Right kidney (tissue), 1 donor: ENCODE results near the gene FGD4.

Source experiments
- DNase-seq: peaks from one replicate; pipeline ENCODE4 v3.0.0-alpha.2; 2016

The FGD4 gene

DNA sequence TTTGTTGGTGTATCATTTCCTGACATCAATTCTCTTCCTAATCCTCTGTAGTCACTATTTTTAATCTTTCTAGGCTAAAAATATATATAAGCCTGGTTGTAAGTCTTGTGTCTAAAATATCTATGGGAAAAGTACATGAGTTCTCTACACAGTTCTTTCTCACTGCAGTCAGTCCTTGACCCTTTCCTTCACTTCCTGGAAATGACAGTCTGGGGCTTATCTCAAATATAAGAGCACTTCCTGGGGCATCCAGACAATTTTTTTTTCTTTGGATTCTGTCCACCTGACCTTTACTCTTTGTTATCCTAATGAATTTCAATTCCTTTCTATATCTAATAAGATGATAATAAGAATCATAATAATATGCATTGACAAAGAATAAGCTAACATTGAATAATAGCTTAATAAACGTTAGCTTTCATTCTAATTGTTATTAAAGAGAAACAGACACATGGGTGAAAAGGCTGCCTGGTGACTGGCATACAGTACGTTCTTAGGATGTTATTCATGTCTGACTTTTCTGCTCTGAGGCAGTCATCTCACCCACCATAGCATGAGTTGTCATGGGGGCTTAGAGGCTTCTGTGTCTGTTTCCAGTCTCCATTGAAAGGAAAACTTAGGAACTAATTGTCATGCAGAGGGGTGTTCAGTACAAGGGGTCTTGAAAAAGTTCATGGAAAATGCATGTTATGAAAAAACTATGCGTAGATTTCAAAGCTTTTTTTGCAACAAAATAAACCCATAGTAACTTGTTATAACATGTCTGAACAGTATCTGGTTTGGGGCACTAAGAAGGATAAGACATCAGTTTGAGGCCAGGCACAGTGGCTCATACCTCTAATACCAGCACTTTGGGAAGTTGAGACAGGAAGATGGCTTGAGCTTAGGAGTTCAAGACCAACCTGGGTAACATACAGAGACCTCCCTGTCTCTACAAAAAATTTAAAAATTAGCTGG lies 213.6 kb downstream of the FGD4 start:
- no peak for DNase-seq

DNA sequence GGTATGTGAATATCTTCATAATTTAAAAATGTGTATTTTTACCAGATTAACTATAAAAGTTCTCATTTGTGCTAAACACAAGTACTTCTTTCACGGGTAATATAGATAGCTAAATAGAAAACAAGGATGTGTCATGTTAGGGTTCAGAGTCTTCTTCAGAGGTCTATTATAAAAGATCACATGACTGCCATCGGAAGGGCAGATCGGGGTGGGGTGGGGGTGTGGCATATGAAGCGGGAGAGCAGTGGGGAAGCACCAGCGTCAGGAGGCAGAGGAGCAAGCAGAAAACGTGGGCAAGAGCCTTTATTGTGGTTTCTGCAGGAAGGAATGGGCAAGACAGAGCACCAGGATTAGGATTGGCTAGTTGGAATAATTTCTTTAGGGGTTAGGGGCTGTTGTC lies 216.1 kb downstream of the FGD4 start:
- DNase-seq = no peak

DNA sequence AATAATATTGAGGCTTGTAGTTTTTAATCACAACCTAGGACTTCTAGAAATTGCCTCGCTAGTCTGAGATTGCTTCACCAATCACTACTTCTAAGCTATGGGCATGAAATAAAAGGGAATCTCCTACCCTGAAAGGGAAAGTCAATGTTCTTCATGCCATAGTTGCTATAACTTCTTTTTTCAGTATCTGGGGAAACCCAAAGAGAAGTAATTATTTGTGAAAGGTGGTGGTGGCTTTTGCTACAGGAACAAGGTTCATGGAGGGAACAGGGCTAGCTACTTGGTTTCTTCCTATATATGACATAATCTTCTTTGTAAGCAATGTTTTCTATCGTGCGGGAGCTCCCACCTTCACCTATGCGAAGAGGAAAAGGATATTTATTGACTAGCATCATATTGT lies 218.2 kb downstream of the FGD4 start:
- DNase-seq = no peak

DNA sequence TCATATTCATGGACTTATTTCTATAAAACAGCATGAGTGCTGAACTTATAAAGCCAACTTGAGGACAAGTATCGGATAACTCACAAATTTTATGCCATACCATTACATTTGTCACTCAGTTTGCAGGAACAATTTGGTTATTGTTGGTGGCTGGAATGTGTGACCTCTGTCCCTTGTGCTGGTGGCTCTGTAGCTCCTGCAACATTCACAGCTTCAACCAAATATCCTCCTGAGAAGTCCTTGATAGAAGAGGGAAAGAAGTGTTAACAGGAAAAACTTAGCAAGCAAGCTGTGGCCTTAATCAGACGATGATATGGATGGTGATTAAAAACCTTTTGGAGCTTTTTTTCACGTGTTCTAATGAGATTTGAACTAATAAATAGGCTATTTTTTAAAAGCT lies 218.8 kb downstream of the FGD4 start:
- DNase-seq = no peak

DNA sequence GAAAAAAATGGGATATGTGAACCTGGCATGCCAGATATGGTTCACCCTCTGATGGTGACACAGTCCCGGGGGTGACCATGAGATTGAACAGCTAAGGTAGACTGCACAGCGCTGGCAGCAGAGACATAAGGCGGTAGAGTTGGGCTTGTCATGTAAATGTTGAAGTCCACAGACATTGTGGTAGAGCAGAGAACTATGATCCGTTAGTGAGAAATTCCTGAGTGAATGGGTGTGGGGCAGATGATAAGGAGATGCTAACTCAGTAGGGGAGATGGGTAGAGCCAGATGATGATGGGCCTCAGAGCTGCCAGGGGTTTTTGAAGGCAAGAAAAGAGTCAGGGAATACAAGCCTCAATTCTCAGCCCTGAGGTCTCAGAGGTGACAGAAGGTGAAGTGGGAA lies 228.6 kb downstream of the FGD4 start:
- no peak for DNase-seq

DNA sequence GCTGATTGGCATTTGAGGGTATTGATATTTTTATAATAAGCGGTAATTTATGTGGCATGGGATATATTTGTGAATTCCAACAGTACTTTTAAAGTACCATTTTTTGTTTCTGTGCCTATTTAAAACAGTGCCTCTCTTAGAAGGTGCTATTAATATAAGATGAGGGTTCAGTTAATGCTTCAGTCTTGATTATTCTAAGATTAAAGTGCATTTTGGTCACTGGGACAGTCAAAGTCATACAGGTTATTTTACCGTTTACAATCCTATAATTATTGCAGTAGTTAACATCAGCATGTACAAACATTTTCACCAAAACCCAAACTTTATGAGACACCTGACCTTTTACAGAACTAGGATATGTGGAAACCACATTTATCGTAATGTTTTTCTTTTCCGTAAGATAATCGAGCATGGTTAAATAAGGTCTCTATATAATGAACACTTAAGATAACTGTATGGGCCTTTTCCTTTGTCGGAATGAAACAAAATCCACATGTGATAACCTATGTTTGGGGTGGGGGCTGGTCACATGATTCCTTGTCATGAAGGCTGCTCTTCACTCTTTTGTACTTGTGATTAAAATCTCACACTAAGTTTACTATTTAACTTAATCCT lies 242.0 kb downstream of the FGD4 start:
- DNase-seq = no peak

DNA sequence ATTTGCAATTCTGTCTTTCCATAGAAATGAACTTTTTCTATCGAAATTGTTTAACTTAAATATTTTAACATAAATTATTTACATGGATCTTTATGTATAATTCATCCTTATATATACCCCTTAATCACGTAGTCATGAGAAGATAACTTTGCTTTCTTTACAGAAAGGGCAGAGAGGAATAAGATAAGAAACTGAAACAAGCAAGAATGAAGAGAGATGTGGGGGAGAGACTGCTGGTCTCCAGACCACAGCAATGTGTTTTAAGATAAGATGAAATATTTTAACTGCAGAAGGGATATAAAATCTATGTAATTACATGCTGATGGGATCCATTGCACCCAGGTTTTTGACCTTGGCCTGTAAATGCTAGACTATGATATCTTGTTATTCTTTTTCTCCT lies 245.1 kb downstream of the FGD4 start:
- no peak for DNase-seq

DNA sequence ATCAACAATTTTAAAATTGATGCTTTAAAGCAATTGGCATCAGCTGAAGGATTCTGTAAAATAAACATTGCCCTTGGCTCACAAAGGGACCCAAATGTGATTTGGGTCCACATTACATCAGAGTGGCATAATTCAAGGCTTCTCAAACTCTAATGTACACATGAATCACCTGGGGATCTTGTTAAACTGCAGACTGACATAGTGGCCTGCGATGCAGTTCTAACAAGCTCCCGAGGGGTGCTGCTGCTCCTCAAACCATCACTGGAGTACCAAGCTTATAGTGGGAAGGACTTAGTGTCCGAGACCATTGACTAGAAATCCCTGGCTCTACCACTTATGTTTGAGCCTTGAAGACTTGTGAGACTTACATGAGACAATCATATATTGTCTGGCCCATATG lies 247.9 kb downstream of the FGD4 start:
- no peak for DNase-seq

DNA sequence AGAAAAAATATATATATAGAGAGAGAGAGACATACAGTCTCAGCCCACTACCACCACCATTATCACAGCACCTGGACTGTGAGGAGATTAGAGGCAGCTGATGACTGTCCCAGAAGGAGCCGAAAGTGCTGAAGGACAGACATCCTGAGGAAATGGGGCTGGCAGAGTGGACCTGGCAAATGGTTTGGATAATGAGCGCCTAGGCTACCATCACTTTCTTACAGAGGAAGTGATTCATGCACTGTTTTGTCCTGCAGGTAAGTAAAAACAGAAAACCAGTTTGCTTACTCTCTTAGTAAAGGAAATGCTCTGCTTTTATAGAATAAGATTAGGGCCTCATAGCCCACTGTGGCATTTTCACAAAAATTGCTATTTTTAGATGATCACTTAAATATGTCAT lies 251.2 kb downstream of the FGD4 start:
- DNase-seq = no peak

DNA sequence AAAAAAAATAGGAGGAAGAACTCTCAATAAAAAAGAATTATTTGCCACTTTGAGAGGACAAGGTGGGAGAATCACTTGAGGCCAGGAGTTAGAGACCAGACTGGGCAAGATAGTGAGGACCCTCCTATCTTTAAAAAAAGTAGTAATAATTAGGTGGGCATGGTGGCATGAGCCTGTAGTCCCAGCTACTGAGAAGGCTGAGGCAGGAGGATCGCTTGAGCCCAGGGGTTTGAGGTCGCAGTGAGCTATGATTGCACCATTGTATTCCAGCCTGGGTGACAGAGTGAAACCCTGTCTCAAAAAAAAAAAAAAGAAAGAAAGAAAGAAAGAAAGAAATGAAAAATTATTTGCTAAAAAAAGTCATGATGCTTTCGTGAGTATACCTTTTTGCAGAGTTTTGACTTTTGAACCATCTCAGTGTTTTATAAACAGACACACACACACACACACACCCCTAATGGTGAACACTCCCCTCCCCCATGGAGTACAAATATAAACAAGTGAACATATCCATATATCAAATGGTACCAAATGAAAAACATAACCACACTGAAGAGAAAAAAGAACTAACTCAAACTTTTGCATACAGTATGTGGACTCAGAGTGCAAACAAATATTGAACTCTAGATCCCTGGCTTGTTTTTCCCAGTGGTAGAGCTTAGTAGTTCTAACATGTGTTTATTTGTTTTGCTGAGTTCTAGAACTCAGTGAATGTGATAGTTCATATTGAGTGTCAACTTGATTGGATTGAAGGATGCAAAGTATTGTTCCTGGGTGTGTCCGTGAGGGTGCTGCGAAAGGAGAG lies 252.0 kb downstream of the FGD4 start:
- no peak for DNase-seq

DNA sequence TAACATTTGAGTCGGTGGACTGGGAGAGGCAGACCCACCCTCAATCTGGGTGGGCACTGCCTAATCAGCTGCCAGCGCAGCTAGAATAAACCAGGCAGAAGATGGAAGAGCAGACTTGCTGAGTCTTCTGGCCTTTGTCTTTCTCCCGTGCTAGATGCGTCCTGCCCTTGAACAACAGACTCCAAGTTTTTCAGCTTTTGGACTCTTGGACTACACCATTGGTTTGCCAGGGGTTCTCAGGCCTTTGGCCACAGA lies 252.5 kb downstream of the FGD4 start:
- no peak for DNase-seq

DNA sequence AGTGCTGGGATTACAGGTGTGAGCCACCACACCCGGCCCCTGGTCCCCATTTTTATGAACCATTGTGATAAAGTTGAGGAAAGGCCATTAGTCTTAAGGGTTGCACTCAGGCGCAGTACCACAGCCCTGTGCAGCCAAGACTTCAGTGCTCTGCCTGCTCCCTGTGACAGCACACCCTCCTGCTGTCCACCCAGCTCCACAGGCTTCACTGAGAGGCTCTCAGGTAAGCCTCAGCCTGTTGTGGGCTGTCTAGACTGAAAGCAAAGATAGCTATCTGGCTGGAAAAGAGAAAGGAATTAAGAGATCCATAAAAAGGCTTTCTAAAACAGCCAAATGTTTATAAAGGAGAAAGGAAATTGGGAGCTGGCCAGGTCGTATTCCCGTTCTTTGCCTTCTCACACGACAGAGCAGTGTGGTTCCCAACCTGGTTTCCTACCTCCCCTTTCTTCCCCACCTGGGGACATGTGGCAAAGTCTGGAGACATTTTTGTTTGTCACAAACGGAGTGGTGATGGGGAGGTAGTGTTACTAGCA lies 260.6 kb downstream of the FGD4 start:
- DNase-seq = no peak

DNA sequence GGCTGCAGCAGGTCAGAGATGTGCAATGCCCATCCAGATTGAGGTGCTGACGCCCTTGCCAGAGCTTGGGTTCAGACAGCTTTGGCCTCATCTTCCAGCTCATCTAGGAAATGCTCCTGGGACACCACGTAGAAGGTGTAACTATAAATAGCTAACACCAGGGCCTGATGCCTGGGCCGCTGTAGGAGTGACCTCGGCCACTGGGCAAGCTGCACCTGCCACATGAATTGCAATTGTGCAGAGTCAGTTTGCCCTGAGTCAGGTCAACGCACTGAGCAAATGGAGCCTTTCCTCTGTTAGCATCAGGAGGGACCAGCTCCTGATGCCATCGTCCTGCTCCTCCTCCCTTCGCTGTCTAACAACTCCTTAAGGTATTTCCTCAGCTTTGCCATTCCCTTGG lies 262.3 kb downstream of the FGD4 start:
- no peak for DNase-seq

DNA sequence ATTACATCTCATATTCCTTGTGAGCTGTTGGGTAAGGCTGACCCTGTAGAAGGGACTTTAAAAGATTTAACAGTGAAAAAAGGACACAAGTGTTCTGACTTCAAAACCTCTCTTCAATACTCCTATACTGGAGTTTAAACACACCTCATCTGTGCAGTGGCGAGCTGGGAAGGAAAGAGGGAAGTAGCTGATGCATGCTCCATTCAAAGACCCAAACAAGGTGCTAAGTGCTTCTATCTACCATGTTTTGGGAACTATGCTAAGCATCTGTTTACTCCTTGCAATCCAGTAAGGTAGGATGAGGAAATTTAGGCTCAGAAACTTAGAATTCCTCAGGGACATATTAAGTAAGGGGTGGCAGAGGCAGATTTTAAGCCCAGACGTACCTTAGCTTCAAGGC lies 263.3 kb downstream of the FGD4 start:
- DNase-seq = no peak

DNA sequence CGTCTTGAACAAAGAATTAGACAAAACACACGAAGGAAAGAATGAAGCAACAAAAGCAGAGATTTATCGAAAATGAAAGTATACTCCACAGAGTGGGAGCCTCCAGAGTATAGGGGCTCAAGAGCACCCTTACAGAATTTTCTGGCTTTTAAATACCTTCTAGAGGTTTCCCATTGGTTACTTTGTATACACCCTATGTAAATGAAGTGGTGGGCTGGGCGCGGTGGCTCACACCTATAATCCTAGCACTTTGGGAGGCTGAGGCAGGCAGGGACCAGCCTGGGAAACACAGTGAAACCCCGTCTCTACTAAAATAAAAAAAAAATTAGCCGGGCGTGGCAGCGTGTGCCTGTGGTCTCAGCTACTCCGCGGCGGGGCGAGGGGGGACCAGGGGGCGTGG lies 266.7 kb downstream of the FGD4 start:
- DNase-seq = no peak

DNA sequence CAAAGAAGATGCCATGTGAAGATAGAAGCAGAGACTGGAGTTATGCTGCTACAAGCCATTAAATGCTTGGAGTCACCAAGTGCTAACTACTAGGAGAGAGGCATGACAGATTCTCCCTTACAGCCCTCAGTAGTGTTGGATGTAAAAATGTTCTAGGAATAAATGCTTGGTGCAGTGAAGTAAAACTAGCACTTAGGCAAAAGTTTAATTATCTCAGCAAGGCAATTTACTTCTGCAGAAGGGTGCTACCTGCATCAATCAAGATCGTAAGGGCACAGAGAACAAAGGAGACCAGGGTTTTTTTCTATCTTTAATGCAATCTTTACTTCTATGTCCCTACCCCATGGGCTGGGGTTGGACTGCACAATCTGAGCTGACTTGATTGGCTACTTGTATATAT lies 270.2 kb downstream of the FGD4 start:
- no peak for DNase-seq

DNA sequence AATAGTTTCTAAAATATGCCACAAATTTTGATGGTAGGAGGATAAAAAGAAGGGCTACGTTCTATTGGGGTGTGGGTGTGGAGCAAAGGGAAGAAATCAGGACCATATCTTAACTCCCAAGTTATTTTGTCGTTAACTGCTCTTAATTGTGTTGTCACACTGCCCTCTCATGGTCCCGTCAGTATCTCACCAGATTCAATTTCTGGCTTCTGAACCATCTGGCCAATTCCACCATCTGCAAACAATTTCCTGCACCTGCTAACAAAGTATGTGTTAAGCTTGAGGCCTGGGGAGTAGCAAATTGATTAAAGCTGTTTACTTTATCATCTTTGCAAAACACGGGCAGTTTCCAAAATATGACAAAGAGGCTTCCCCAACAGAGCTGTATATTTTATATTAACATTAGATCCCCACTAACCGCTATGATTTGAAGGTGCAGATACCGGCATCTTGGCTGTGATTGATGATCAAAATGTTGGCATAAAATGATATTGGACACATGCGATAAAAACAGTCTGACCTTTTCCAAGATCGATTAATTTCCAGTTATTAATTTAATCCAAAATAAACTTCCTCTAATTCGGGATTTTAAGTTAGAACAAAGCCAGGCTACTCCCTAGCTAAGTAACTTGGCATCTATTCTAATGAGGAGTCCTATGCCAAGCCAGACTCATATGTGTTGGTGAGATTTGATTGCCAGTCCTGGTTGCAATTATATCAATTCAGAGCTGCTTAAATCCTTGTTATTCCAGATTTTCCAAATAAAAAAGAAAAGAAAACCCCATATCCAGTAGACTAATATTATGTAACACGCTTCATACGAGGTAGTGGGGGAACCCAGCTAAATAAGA lies 272.8 kb downstream of the FGD4 start:
- peak; percentile 20 for DNase-seq

DNA sequence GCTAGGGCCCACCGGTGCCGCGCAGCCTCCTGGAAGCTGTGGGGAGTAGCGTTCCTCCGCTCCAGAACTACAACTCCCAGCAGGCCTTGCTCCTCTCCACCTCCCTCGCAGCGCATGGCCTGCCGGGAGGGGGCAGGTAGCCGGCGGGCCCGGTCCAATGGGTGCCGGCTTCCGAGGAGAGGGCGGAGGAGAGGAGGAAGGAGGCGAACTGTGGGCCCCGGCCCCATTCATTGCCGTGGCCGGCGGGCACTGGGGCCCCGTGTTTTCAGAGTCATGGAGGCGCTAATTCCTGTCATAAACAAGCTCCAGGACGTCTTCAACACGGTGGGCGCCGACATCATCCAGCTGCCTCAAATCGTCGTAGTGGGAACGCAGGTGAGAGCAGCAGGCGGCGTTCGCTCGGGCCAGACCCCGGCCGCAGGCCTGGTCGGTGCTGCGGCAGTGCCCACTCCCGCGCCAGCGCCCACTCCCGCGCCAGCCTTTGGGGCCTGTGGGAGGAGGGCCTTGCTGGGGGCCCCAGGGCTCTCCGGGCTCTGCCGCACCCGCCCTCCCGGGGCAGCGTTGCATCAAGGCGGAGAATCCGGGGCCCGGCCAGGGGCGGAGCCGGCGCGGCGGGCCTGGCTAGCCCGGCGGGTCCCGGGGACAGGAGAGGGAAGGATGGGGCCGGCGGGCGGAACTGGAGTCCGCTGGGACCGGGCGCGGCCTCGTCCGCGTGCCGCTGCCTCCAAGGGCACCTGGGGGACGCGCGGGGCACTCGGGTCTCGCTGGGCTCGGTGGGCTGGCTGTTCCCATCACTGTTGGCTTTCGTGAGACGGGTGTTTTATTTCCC lies 279.9 kb downstream of the FGD4 start, which contains the start of gene DNM1L:
Gene DNM1L (plus strand): TSS at position 211 of the 829 bp plus-strand sequence. CDS start 63 bp downstream, at position 274.
- DNase-seq = peak; percentile 97

DNA sequence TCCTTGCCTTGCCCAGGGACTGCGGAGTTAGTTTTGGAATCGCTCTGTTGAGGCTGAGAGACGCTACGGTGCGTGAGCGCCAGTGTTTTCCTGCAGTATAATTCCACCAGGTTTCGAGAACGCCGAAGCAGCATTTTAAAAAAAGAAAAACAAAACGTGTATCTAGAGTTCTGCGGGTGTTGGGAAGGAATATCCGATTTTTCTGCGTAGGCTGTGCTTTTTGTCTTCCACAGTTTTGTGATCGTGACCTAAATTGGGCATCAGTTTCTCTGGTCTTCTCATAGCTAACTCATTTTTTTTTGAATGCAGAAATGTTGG lies 280.5 kb downstream of the FGD4 start:
- no peak for DNase-seq

DNA sequence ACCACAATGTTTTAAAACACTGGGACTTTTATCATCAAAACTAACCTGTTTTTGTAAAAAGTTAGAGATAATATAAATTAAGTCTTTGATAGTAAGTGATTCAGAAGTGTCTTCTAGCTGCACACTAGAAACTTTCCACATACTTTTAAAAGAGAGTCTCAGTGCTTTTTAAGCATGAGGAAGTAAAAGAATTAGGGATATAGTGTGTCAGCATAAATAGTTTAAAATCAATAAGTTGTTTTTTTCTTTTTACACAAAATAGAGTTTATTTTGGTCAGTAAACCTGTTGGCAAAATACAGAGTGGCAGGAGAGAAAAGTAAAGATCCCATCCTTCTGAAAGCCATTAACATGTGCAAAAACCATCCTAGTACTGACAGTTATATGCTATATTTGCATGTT lies 281.4 kb downstream of the FGD4 start:
- no peak for DNase-seq

DNA sequence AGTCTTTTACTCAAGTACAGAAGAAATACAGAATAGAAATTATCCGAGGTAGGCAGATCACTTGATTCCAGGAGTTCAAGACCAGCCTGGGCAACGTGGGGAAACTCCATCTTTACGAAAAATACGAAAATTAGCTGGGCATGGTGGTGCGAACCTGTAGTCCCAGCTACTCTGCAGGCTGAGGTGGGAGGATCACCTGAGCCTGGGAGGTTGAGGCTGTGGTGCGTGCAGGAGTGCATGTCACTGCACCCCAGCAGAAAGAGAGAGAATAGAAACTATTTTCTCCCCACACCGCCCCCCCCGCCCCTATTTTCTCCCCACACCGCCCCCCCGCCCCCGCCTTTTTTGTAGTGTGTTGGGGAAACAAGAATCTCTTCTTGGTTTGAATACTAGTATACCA lies 281.9 kb downstream of the FGD4 start:
- no peak for DNase-seq
